ENCODE results near the gene HCFC1.

The HCFC1 gene

GRCh38 chrX:153939573-153939972, 32.0 kb downstream of the HCFC1 start:
- DNase-seq (ENCODE audit: low read depth) = no peak

- no peak for DNase-seq (ENCODE audit: low read depth)
These were observed 33.3 kb downstream of the HCFC1 start for GRCh38 chrX:153938226-153938786.

- no peak for DNase-seq (ENCODE audit: low read depth)
These were observed 34.6 kb downstream of the HCFC1 start for GRCh38 chrX:153937056-153937455.

- DNase-seq (ENCODE audit: low read depth) = no peak
These were observed 36.2 kb downstream of the HCFC1 start for GRCh38 chrX:153935326-153935851.

DNA sequence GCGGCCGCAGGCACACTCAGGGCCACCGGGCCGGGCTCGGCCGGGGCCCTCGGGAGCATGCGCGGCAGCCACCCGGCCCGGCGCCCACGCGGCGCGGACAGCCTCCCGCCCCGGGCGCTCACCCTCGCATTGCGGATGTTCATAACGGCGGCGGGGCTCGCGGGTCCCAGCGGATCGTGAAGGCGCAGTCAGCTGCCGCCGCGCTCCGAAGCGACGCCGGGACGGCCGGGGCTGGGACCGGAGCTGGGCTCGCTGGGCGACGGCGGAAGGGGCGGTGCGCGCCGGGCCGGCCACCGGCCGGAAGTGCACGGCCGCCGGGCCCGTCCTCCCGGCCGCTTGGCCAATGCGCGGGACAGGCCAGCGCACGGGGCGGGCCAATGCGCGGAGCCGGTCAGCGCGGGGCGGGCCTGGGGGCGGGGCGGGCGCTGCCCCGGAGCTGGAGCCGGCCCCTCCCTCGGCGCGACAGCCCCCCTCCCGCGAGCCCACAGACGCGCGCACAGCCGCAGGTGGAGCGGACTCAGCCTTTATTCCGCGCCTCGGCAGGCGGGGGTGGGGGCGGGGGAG, 36.8 kb downstream of the HCFC1 start, which contains the start of gene NAA10:
TSS of gene NAA10 (minus strand) at position 276 of the 564 bp plus-strand sequence. CDS start at position 143, 133 bp downstream.
- peak; percentile 56 for DNase-seq (ENCODE audit: low read depth)

DNA sequence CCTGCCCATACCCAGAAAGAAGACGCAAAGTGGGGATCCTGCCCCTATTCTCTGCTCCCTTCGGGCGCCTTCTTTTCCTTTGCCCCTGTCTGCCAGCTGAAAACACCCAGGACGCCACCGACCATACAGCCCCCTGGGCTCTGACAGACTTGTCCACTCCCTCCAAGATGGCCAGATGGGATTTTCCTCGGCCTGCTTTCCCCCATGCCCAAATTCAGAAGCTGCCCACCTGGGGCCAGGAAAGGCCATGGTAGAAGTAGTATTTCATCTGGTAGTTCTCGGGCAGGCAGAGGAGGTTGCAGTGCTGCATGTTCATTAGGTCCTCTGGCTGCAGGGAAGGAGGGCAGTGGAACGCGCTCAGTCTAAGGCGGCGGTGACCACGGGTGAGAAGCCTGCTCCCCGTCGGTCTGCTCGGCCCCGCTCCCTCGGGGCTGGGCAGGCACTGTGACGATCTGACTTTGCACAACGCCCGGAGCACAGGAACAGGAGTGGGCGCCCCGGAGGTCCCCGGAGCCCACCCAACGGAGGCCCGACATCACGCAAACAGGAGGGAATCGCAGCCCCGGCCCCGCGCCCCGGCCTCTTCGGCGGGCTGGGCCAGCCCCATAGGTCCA, 37.4 kb downstream of the HCFC1 start:
- DNase-seq (ENCODE audit: low read depth) = no peak

GRCh38 chrX:153933748-153934147, 37.9 kb downstream of the HCFC1 start:
- peak; percentile 15 for DNase-seq (ENCODE audit: low read depth)

- no peak for DNase-seq (ENCODE audit: low read depth)
These were observed 39.2 kb downstream of the HCFC1 start for GRCh38 chrX:153932220-153932915.

GRCh38 chrX:153931748-153932147, 39.9 kb downstream of the HCFC1 start:
- DNase-seq (ENCODE audit: low read depth) = no peak

GRCh38 chrX:153931151-153931550, 40.5 kb downstream of the HCFC1 start:
- no peak for DNase-seq (ENCODE audit: low read depth)

- DNase-seq (ENCODE audit: low read depth) = no peak
These were observed 41.4 kb downstream of the HCFC1 start for GRCh38 chrX:153930011-153930910.

- DNase-seq (ENCODE audit: low read depth) = no peak
These were observed 42.0 kb downstream of the HCFC1 start for GRCh38 chrX:153929576-153929975.

GRCh38 chrX:153928846-153929245, 42.8 kb downstream of the HCFC1 start:
- DNase-seq (ENCODE audit: low read depth) = peak; percentile 8

GRCh38 chrX:153927922-153928760, 43.5 kb downstream of the HCFC1 start:
- DNase-seq (ENCODE audit: low read depth) = peak; percentile 98

- no peak for DNase-seq (ENCODE audit: low read depth)
These were observed 44.0 kb downstream of the HCFC1 start for GRCh38 chrX:153927672-153927921.

- DNase-seq (ENCODE audit: low read depth) = peak; percentile 24
These were observed 44.6 kb downstream of the HCFC1 start for GRCh38 chrX:153926858-153927671.

GRCh38 chrX:153926552-153926857, 45.1 kb downstream of the HCFC1 start:
- DNase-seq (ENCODE audit: low read depth) = no peak

GRCh38 chrX:153925739-153926551, 45.7 kb downstream of the HCFC1 start, which contains the start of gene ARHGAP4:
TSS of gene ARHGAP4 (minus strand) at chrX:153926264. CDS start at chrX:153926202, 62 bp downstream.
- DNase-seq (ENCODE audit: low read depth) = no peak

DNA sequence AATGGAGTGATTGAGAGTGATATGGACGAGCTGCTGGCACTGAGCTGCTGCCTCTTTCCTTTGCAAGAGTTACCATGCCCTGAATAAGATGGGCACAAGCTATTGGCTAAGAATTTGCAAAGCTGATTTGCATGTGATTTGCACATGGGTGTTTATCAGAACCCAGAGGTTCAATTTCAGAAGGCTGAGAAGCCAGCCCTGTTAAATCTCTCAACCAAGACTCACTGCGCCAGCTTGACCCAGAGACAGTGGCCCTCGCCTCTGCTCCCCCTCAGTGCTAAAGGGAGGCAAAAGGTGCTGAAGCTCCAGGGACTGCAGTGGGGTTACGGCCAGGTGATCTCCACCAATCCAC, 46.3 kb downstream of the HCFC1 start:
- no peak for DNase-seq (ENCODE audit: low read depth)

Measured in fibroblast of gingiva (primary cell).